Globus pallidus (tissue), 1 donor: Measurements from ENCODE around the gene CCDC77.

ENCODE experiments used
- DNase-seq: peaks from one replicate; pipeline ENCODE4 v3.0.0-alpha.2; 2015; ENCODE audit warnings: low spot score

CCDC77 gene

DNA sequence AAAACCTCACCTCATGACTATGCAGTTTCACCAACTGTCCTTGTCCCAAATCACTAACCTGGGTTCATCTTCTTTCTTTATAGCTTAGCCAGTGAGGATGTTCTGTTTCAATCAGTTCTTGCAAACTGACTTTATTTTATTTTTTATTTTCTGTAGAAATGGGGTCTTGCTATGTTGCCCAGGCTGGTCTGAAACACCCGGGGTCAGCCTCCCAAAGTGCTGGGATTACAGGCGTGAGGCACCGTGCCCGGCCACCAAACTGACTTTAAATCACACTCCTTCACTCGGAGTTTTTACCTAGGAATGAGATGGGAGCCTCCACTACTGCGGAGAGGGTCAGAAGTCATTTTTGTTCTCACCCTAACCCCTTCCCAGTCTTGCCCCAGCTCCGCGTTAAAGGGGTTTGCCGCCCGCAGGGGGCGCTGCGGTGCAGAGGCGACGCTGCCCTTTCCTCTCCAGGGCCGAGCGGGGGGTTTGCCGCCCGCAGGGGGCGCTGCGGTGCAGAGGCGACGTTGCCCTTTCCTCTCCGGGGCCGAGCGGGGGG, 51.3 kb downstream of the CCDC77 start:
- no peak for DNase-seq

DNA sequence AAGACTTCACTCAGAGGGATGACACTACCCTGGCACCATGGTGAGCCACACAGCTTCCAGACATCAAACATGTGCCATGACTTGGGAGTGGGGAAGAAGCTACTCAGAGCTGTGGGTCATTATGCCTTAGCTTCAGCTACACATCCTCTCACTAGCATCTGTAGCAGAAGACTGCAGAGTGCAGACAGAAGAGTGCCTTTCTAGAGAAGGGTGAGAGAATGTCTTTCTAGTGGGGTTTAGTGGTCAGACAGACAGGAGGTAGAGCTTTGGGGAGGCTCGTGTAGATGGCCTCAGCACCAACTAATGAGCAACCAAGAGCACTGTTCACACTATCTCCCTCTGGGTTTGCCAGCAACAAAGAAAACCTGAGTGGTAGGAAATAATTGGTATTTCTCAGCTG, 53.4 kb downstream of the CCDC77 start:
- no peak for DNase-seq

DNA sequence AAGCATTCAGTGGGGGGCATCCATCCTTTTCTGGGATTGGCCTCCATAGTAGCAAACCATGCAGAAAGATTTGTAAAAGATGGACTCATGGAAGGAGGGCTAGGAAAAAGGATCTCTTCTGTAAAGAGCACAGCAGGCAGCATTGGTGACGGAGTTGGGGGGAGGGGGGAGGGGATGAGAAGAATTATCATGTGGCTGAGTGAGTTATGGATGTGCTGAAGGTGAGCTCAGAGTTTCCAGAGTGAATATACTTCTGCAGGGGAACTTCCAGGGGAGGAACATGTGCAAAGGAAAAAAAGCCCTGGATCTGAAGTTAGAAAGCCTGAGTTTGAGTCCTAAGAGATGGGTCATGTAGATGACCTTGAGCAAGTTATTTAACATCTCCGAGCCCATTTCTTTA, 54.4 kb downstream of the CCDC77 start:
- DNase-seq: no peak

DNA sequence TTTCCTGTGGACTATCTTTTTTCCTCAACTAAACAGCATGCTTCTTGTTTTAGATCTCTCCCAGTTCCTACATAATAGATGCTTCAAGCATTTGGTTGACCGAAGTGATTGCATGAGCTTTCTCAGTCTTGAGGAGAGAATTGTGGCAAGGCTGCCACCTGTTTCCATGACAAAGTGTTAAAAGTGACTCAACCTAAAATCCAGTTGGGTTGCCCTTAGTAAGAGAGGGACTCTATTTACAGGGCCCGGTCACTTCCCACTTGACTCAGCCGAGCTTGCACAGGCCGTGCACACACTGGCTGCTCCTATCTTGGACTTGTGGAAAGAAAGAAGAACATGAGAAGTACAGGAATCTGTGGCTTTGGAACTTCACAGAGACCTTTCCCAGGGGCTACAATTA, 56.2 kb downstream of the CCDC77 start:
- DNase-seq: no peak

DNA sequence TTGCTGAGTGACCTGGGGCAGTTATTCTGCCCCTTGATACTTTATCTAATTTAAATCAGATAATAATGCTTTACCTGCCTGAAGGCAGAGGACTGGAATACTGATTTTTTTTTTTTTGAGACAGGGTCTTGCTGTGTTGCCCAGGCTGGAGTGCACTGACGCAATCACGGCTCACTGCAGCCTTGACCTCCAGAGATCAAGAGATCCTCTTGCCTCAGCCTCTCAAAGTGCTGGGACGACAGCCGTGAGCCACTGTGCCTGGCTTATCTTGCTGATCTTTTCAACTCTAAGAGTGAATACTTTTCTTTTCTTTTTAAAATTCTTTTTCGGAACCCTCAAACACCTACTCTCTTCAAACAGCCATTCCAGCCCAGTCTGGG, 57.6 kb downstream of the CCDC77 start:
- no peak for DNase-seq

DNA sequence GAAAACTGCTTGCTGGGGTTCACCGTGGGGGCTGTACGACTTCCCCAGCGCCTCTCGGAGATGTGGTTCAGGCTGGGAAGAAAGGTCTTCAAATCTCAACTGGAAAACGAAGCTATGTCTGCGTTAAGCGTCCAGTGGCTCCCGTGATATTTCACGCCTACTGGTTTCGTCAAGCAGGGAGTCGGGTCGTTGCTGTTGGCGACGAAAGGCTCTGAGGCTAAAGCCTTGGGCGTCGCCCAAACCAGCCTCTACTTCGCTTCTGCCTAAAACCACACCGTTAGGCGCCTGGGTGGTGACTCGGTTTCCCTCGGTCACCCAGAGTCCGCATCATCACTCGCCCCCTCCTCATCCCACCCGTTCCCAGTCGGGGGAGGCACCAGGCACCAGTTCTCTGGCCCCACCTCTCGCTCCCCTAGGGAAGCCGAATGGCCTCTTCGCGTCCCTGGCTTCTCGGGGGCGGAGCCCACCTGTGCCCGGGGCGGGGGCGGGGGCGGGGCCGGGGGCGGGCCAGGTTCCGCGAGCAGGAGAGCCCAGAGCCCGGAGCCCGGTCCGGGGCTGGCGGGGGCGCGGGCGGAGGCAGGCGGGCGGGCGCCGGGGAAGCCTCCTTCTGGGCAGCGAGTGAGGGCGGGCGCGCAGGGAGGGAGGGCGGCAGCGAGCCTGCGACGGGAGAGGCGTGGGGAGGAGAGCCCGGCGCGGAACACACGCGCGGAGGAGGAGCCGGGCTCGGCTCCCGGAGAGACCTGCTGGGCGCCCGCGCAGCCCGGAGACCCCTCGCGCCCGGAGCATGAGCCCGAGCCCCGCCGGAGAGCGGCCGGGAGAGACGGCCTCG, 58.2 kb downstream of the CCDC77 start, which contains the start of gene B4GALNT3:
TSS of gene B4GALNT3 (plus strand) at position 510 of the 829 bp plus-strand sequence. CDS start 438 bp downstream, outside the sequence.
- no peak for DNase-seq

DNA sequence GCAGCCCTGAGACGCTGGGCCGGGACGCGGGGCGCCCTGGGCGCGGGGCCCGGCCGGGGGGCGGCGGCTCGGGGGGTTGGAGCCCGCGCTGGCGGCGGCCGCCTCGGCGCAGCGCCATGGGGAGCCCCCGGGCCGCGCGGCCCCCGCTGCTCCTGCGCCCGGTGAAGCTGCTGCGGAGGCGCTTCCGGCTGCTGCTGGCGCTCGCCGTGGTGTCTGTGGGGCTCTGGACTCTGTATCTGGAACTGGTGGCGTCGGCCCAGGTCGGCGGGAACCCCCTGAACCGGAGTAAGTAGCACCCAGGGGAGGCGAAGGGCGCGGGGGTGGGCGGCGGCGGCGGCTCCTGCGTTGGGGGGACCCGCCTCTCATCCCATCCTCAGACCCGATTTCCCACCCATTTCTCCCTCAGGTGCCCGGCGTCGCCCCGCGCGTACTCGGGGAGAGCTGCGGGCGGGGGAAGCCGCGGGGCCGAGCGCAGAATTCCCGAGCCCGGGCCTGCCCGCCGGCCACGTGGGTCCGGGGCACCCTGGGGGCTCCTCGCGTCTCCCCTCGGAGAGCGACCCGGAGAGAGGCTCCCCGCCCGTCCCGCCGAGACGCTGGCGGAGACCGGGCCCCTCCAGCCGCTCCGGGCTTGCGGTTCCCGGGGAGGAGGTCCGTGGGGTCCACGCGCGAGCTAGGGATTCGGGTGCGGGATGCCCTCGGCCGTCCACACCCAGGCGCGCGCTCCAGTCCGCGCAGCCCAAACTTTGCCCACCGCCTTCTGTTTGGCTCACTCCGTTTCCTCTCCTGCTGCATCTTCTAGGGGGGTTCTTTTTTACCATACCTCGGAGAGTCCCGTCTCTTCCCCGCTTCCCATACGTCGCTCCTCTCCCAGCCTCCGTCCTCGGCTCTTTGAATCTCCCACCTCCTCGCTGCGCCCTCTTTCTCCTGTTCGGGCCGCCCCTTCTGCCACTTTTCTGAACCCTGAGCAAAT, 59.1 kb downstream of the CCDC77 start:
- DNase-seq: no peak

DNA sequence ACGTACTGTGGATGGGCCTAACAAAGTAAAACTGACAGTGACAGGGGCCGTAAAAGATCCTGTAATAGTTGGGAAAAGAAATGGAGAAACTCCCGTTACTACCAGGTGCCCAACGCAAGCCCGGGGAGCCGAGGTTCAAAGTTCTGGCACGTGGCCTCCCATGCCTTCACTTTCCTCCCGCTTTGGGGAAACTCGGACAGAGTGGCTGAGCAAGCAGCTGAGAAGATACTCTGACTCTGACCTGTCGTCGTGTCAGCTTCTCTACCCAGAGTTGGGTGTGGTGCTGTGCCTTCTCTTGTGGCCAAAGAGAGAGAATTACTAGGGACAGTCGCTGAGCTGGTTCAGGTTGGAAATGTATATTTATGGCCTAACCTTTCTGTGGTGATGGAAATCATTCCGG, 60.0 kb downstream of the CCDC77 start:
- DNase-seq: no peak

DNA sequence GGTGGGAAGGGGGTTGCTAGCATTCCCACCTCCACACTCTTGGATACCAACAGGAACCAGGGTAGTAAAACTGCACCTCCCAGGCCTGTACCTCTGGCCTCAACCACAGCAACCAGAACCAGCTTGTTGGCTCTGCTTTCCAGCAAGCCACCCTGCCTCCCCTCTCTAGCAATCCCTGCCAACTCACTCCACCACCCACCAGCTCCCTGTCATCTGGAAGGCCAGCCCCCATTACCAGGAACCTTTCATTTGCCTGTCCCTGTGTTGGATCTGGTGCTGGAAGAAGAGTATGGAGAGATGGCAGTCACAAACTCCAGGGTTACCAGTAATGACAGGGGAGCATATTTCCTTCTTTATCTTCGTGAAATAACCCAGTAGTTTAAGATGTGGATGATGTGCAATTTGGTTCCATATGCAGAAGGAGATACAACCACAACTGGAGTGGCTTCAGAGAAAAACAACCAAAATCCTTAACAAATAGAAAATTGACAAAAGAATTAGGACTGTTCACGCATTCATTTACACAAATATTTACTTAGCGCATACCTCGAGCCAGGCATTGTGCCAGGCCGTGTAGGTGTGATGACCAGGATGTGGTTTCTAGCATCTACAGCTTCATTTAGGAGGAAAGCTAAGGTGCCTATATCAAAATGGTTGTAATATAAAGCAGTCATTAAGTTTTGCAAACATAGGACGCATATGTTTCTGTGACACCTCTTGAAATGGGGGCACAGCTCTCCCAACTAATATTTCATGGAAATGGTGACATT, 61.7 kb downstream of the CCDC77 start:
- DNase-seq: no peak

DNA sequence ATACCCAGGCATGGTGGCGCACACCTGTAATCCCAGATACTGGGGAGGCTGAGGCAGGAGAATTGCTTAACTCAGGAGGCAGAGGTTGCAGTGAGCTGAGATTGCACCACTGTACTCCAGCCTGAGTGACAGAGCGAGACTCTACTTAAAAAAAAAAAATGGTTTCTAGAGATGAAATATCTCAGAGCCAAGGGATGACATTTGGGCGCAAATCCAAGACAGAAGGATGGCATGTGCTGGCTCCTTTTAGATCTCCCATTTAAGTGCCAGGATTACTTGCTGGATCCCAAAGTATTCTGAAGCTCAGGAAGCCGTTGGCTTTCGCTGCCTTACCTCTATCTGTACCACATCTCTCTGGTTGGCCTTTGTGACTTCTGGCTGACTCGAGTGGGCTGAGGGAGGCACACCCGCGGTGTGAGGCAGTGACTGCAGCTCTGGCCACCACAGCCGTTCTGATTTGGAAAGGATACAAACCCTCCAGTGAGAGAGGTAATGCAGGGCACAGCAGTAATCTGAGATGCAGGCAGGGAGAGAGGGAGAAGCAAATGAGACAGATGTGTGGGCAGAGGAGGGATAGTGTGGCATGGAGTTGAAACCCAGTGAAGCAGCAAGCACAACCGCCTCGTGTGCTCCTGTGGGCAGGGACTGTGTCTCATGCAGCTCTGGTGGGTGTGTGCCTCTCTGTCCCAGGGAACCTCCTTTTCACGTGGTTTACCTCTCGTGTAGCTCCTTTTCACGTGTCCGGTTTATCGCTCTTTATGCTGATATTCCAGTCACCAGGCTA, 63.2 kb downstream of the CCDC77 start:
- no peak for DNase-seq

DNA sequence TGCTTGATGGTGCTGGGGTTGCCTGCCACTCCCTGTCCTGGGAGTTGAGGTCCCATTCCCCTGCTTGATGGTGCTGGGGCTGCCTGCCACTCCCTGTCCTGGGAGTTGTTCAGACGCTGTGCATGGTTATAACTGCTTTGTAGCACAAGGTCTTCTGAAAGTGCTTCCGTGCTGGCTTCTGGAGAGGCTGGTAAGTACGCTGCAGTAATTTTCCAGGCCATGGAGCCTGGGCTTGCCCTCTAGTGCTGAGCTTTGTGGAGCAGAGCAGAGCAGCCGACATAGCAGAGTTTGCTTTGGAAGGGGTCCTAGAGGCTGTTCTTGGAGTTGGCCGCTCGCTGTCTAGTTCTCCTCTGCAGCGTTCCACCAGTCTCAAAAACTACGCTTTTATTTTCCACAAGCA, 64.6 kb downstream of the CCDC77 start:
- DNase-seq: no peak

DNA sequence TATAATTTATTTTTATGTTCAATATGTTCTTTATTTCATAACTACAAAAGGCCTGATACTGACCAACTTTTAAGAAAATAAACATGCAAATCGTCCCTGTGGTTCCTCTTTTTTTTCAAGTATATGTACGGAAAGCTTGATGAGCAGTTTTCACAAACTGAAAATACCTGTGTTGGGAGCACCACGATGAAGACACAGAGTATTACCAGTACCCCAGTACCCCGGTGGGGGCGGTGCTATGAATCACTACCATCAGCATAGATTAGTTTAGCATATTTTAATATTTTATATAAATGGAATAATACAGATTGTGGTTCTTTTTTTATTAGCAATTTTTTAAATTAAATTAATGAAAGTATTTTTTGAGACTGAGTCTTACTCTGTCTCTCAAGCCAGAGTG, 65.3 kb downstream of the CCDC77 start:
- DNase-seq: no peak

DNA sequence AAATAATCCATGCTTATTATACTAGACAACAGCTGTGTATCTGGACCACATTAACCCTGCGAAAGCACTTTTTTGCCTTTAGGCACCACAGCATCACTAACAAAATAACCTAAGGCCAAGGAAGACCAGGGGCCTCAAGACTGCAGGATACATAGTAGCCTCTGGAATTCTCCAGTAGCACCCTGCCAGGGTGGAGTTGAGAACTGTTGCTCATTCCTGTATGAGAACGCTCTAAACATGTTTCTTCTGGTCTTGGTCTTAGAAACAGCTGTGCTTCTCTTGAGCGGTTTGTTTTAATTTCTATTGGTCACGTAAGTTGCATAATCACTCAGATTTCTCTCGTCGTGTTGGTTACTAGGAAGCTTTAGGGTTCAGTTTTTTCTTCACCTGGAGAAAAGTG, 66.1 kb downstream of the CCDC77 start:
- no peak for DNase-seq

DNA sequence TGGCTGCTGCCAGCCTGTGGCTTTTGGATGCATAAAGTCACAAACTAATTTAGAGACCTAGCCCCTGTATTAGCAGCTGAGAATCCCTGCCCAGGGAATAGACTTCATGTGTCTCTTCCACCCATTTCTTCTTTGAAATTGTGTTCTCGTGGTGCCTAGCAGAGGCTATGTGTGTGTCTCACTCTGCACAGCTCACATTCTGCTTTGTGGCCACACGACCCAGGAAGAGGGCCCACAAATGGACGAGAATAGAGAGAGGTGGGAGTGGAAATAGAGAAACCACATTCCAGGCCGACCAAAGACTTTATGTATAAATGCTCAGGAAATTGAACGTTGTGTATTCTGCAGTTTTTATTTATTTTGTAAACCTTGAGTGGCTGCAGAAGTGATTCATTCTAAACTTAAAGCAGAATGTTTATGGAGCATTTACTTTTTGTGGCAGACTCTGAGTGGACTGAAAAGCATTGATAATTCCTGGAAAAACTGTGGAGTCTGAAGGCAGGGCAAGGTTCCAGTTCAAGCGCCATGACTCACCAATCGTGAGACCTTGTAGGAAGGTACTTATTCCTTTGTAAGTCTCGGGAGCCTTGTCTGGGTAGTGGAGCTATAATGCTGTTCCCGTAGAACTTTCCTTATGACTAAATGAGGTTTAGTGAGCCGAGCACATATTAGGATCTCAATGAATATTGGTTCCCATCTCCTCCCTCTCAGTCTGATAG, 67.4 kb downstream of the CCDC77 start:
- DNase-seq: no peak

DNA sequence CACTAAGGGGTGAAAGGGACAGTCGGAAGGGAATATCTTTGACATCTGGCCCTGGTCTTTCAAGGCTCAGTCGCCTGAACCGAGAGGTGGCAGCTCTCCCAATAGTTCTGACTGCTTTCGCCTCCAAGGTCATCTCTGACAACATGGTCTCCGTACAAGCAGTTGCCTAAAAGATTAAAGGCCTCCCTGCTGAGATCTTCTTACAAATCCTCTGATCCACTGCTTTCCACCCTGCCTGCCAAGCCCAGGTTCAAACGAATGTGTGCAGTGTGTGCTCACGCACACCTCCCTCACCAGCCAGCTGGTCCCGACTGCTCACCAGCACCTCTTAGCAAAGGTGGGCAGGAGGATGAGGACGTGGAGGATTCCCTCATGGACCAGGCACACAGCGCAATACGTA, 68.7 kb downstream of the CCDC77 start:
- DNase-seq: no peak

DNA sequence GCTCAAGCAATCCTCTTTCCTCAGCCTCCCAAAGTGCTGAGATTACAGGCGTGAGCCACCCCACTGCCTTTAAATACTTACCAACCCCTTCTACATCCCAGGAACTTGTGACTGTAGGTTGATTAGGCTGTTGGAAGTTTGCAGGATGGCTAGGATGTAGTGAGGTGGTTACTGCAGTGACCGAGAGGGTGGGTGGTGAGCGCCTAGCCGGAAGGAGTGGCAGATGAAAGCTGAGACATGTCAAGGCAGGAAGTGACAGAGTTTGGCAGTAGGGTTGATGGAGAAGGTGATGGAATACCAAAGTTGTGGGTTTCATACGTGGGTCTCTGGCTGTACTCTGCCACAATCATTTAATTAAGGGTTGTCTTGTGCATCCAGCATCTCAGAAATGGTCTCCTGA, 71.8 kb downstream of the CCDC77 start:
- DNase-seq: no peak

DNA sequence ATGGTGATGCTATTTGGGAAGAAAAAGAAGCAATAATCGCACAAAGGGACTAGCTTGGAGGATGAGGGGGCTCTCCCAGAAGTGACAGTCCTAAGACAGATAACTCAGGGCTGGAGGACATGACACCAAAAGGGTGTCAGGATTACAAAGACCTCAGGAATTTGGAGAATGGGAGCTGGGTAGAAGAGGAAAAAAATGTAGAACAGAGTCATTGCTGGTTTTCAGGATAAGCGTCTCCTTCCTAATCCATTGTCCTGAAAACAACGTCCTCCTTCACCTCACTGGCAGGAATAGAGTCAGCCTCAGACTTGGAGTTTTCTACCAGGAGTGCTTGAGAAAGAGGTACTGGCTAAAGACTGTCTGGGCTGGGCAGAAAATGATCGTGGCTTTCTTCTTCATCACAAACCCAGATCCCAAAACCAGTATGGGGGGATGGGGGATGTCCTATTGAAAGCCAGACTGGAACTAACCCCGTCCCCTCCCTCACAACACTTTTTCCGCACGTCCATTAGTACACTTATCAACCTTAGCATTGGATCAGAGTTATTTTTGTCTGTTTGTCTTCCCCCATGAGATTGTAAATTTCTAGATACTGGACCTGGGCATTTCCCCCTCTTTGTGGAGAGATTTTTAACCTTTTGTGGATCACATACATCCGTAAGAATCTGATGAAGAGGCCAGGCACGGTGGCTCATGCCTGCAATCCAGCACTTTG, 72.6 kb downstream of the CCDC77 start:
- no peak for DNase-seq

DNA sequence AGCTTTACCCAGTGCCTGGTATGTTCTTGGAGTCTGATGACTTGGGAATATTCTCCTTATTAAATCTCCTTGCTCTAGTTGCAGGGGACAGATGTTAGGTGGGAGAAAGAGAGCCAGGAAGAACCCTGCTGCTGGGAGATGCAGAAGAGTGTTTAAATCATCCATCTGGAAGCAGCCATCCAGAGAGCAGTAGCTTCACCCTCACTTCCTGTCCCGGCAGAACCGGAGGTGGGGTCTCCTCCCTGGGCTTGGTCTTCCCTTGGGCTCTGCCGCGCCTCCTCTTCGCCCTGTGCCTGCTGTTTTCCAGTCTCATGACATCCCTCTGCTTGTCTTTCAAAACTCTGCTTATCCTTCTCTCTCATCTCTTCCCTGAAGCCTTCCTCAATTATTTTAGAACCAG, 73.8 kb downstream of the CCDC77 start:
- no peak for DNase-seq

DNA sequence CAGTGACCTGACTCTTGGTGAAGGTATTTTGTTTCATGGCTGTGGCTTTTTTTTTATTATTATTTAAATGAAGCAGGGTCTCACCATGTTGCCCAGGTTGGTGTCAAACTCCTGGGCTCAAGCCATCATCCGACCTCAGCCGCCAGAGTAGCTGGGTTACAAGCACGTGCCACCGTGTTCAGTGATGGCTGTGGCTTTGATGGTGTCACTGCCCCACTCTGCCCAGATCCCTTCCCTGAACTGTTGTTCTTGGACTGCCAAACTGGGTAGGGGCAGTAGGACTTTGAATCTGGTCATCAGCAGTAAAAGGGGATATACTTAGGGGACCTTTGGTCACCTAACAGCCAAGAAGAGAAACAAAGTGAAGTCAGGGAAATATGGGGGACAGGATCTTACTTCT, 77.7 kb downstream of the CCDC77 start:
- DNase-seq: no peak
